KMS-11 (cell line): ENCODE data around the gene EIF4G1.

Source experiments
- H2AFZ ChIP-seq: fragments of 200-600 bp; sonication (generic); 2 replicates; pipeline ENCODE4 v1.6.1; 2016; ENCODE audit warnings: antibody characterized with exemption, mixed run types, low read depth
- H3K27ac ChIP-seq: fragments of 200-600 bp; sonication (generic); 2 replicates; pipeline ENCODE4 v1.6.1; 2016; ENCODE audit warnings: mild to moderate bottlenecking, mixed run types
- H3K27me3 ChIP-seq: fragments of 200-600 bp; sonication (generic); 2 replicates; pipeline ENCODE4 v1.6.1; 2017; ENCODE audit warnings: mild to moderate bottlenecking, low read depth, mixed run types, moderate library complexity; ENCODE audit not compliant: insufficient read depth
- H3K36me3 ChIP-seq: fragments of 200-600 bp; sonication (generic); 2 replicates; pipeline ENCODE4 v1.6.1; 2017; ENCODE audit warnings: mild to moderate bottlenecking, mixed run types; ENCODE audit not compliant: insufficient read depth
- H3K4me1 ChIP-seq: fragments of 200-600 bp; sonication (generic); 2 replicates; pipeline ENCODE4 v1.6.1; 2016; ENCODE audit warnings: mild to moderate bottlenecking, low read depth, mixed run types; ENCODE audit not compliant: poor library complexity, severe bottlenecking
- H3K4me2 ChIP-seq: fragments of 200-600 bp; sonication (generic); 2 replicates; pipeline ENCODE4 v1.7.0; 2016; ENCODE audit warnings: mild to moderate bottlenecking, mixed run types
- H3K4me3 ChIP-seq: fragments of 200-600 bp; sonication (generic); IDR thresholded peaks from 2 replicates; pipeline ENCODE4 v1.6.1; 2017; ENCODE audit warnings: low read depth, low read length, mixed read lengths; ENCODE audit not compliant: insufficient read depth
- H3K79me2 ChIP-seq: fragments of 200-600 bp; sonication (generic); 2 replicates; pipeline ENCODE4 v1.6.1; 2016; ENCODE audit warnings: low read depth, mixed run types; ENCODE audit not compliant: insufficient read depth
- H3K9ac ChIP-seq: fragments of 200-600 bp; sonication (generic); 2 replicates; pipeline ENCODE4 v1.6.1; 2016; ENCODE audit warnings: mild to moderate bottlenecking, mixed run types
- H4K20me1 ChIP-seq: fragments of 200-600 bp; sonication (generic); 2 replicates; pipeline ENCODE4 v1.6.1; 2016; ENCODE audit warnings: mild to moderate bottlenecking, mixed run types; ENCODE audit not compliant: insufficient read depth
- CTCF ChIP-seq: fragments of 200-600 bp; sonication (generic); conservative IDR thresholded peaks from 2 replicates; pipeline ENCODE4 v1.6.1; 2017; ENCODE audit warnings: low read depth, mild to moderate bottlenecking, antibody characterized with exemption, low read length, moderate library complexity, mixed read lengths

EIF4G1 gene

GRCh38 chr3:184320104-184320445, 5.7 kb downstream of the EIF4G1 start:
- Histone ChIP-seq H2AFZ (no peak overlapping the region), H4K20me1 (peaks cover 48% of the 10 kb centered on the region), H3K36me3 (peaks cover 51% of the 10 kb centered on the region; the same call in 1 of the 2 replicates), H3K4me1 (peaks cover 49% of the 10 kb centered on the region), H3K27me3 (no peaks in the 10 kb centered on the region; the same call in 1 of the 2 replicates), H3K79me2 (peaks cover 90% of the 10 kb centered on the region), H3K4me2 (peak overlapping the region; percentile 33; the same call in 1 of the 2 replicates), H3K9ac (peak overlapping the region; percentile 38; the same call in 1 of the 2 replicates), H3K27ac (peak overlapping the region; percentile 63), H3K4me3 (no peak overlapping the region)
- no peak for TF ChIP-seq CTCF

- TF ChIP-seq CTCF = no peak
- no peak overlapping the region for H2AFZ ChIP-seq
- peaks cover 41% of the 10 kb centered on the region for H3K4me1 ChIP-seq
- H3K9ac ChIP-seq = no peak overlapping the region
- peaks cover 90% of the 10 kb centered on the region for H3K79me2 ChIP-seq
- no peak overlapping the region for H3K4me3 ChIP-seq
- H3K27me3 ChIP-seq = no peaks in the 10 kb centered on the region; the same call in 1 of the 2 replicates
- H4K20me1 ChIP-seq = peaks cover 40% of the 10 kb centered on the region
- H3K27ac ChIP-seq = no peak overlapping the region
- H3K4me2 ChIP-seq = no peak overlapping the region
- H3K36me3 ChIP-seq = peaks cover 61% of the 10 kb centered on the region; the same call in 1 of the 2 replicates
Measured at GRCh38 chr3:184321666-184322065, 7.3 kb downstream of the EIF4G1 start.

GRCh38 chr3:184322731-184323487, 8.5 kb downstream of the EIF4G1 start:
- H3K4me3 ChIP-seq = no peak overlapping the region
- no peak overlapping the region for H3K27ac ChIP-seq
- peaks cover 78% of the 10 kb centered on the region for H3K79me2 ChIP-seq
- no peak overlapping the region for H2AFZ ChIP-seq
- H4K20me1 ChIP-seq = peaks cover 28% of the 10 kb centered on the region
- TF ChIP-seq CTCF = no peak
- H3K9ac ChIP-seq = no peak overlapping the region
- no peaks in the 10 kb centered on the region; the same call in 1 of the 2 replicates for H3K27me3 ChIP-seq
- H3K36me3 ChIP-seq = peaks cover 66% of the 10 kb centered on the region; the same call in 1 of the 2 replicates
- H3K4me1 ChIP-seq = peaks cover 29% of the 10 kb centered on the region
- H3K4me2 ChIP-seq = no peak overlapping the region

GRCh38 chr3:184323696-184324095, 9.3 kb downstream of the EIF4G1 start:
- no peak overlapping the region for H3K27ac ChIP-seq
- H3K36me3 ChIP-seq = peaks cover 71% of the 10 kb centered on the region; the same call in 1 of the 2 replicates
- no peaks in the 10 kb centered on the region; the same call in 1 of the 2 replicates for H3K27me3 ChIP-seq
- no peak overlapping the region for H3K4me2 ChIP-seq
- peaks cover 22% of the 10 kb centered on the region for H4K20me1 ChIP-seq
- no peak for TF ChIP-seq CTCF
- peaks cover 21% of the 10 kb centered on the region for H3K4me1 ChIP-seq
- peaks cover 70% of the 10 kb centered on the region for H3K79me2 ChIP-seq
- H3K4me3 ChIP-seq = no peak overlapping the region
- no peak overlapping the region for H2AFZ ChIP-seq
- H3K9ac ChIP-seq = no peak overlapping the region
